Activated CD4-positive, alpha-beta memory T cell treated with anti-CD3 and anti-CD28 coated beads, Interleukin-2, amount 10 ng/mL, durations not matched to agents 7 days and 5 days (primary cell): ENCODE measurements around the gene MEIOC. TPM values are rescaled to one million over a fixed set of nuclear protein-coding genes. Genes with fewer than 3 reads are reported as not detected.
"Not testable (repeated sequence)": the region's sequence is repeated elsewhere in the genome, so short reads cannot be mapped to it uniquely, and the experiment has no call there.

ENCODE experiments used
- CTCF ChIA-PET: fragments of 350-600 bp; sonication (Branson Sonifier 250); formaldehyde crosslinking; loops from one replicate; lab custom pipeline; 2021; ENCODE audit warnings: antibody characterized with exemption, inconsistent platforms; lab: Charles Lee
- POLR2A ChIA-PET: fragments of 350-600 bp; sonication (Branson Sonifier 250); formaldehyde crosslinking; loops from one replicate; lab custom pipeline; 2021; ENCODE audit warnings: antibody characterized with exemption; lab: Charles Lee
- DNase-seq: peaks from one replicate; pipeline ENCODE4 v3.0.0-alpha.2; 2020
- H3K27ac Mint-ChIP-seq: one replicate; pipeline ENCODE4 v1.8.0; 2021; ENCODE audit warnings: mild to moderate bottlenecking, mixed read lengths
- H3K27me3 Mint-ChIP-seq: one replicate; pipeline ENCODE4 v1.8.0; 2021; ENCODE audit warnings: mixed read lengths
- H3K36me3 Mint-ChIP-seq: one replicate; pipeline ENCODE4 v1.8.0; 2021; ENCODE audit warnings: low read depth, mixed read lengths
- H3K4me1 Mint-ChIP-seq: one replicate; pipeline ENCODE4 v1.8.0; 2021; ENCODE audit warnings: mixed read lengths
- H3K4me3 Mint-ChIP-seq: one replicate; pipeline ENCODE4 v1.8.0; 2021; ENCODE audit warnings: mild to moderate bottlenecking, mixed read lengths
- H3K9me3 Mint-ChIP-seq: one replicate; pipeline ENCODE4 v1.8.0; 2021; ENCODE audit warnings: mixed read lengths
- total RNA-seq, 2 experiments: library from RNA; stranded (reverse); gene quantifications; one replicate each; pipeline ENCODE4 v1.2.3, GENCODE V29; 2021

The MEIOC gene
- total RNA-seq, 2 experiments from 2014 or later: 0.15 TPM; not detected in 1

- no peak for DNase-seq
- POLR2A ChIA-PET: no interaction called here
- Mint-ChIP-seq H3K4me1 (peaks cover 8% of the 10 kb centered on the region), H3K4me3 (no peak overlapping the region), H3K27ac (no peak overlapping the region), H3K36me3 (no peaks in the 10 kb centered on the region), H3K9me3 (no peaks in the 10 kb centered on the region), H3K27me3 (peaks cover 43% of the 10 kb centered on the region)
- CTCF ChIA-PET: no interaction called here
Measured at GRCh38 chr17:44653954-44654353, 2.3 kb upstream of the MEIOC start.

GRCh38 chr17:44661835-44662234 lies 5.6 kb downstream of the MEIOC start:
- CTCF ChIA-PET: no interaction called here
- H3K4me3 Mint-ChIP-seq: no peak overlapping the region

GRCh38 chr17:44663095-44663494 lies 6.8 kb downstream of the MEIOC start:
- ChIA-PET POLR2A (no interaction called here), CTCF (no interaction called here)
- H3K36me3 Mint-ChIP-seq: no peaks in the 10 kb centered on the region
- peaks cover 14% of the 10 kb centered on the region for H3K27me3 Mint-ChIP-seq
- no peak overlapping the region for H3K27ac Mint-ChIP-seq
- DNase-seq: no peak
- H3K4me1 Mint-ChIP-seq: no peaks in the 10 kb centered on the region
- H3K9me3 Mint-ChIP-seq: no peaks in the 10 kb centered on the region
- H3K4me3 Mint-ChIP-seq: no peak overlapping the region

More at GRCh38 chr17:44661835-44662234, 5.6 kb downstream of the MEIOC start:
- POLR2A ChIA-PET: interaction anchor here (0.6 kb wide), 1 partner anchor 57 kb away, joined by 3 read pairs; no protein-coding TSS in a partner anchor
- Mint-ChIP-seq H3K4me1 (peaks cover 3% of the 10 kb centered on the region), H3K27ac (no peak overlapping the region), H3K27me3 (peaks cover 12% of the 10 kb centered on the region), H3K9me3 (no peaks in the 10 kb centered on the region), H3K36me3 (no peaks in the 10 kb centered on the region)
- no peak for DNase-seq

GRCh38 chr17:44664867-44665266 lies 8.6 kb downstream of the MEIOC start:
- Mint-ChIP-seq H3K9me3 (no peaks in the 10 kb centered on the region), H3K4me1 (no peaks in the 10 kb centered on the region), H3K36me3 (no peaks in the 10 kb centered on the region), H3K4me3 (no peak overlapping the region), H3K27me3 (peaks cover 10% of the 10 kb centered on the region), H3K27ac (no peak overlapping the region)
- POLR2A ChIA-PET: no interaction called here
- CTCF ChIA-PET: no interaction called here
- DNase-seq: no peak

- POLR2A ChIA-PET: interaction anchor here (0.8 kb wide), 1 partner anchor 24 kb away, joined by 3 read pairs; the partner anchor contains the start of gene CCDC43
- H3K4me1 Mint-ChIP-seq: no peaks in the 10 kb centered on the region
- CTCF ChIA-PET: interaction anchor here (0.6 kb wide), 1 partner anchor 383 kb away, joined by 5 read pairs; no protein-coding TSS in a partner anchor
- H3K9me3 Mint-ChIP-seq: no peaks in the 10 kb centered on the region
- no peak for DNase-seq
- peaks cover 10% of the 10 kb centered on the region for H3K27me3 Mint-ChIP-seq
- H3K4me3 Mint-ChIP-seq: no peak overlapping the region
- no peak overlapping the region for H3K27ac Mint-ChIP-seq
- no peaks in the 10 kb centered on the region for H3K36me3 Mint-ChIP-seq
Measured at GRCh38 chr17:44666006-44666405, 9.7 kb downstream of the MEIOC start.

- ChIA-PET CTCF (interaction anchor here (0.6 to 3.9 kb wide), 5 partner anchors 16 to 139 kb away, joined by 3 to 26 read pairs (median 3); no protein-coding TSS in a partner anchor), POLR2A (no interaction called here)
- no peaks in the 10 kb centered on the region for H3K4me1 Mint-ChIP-seq
- no peaks in the 10 kb centered on the region for H3K36me3 Mint-ChIP-seq
- H3K4me3 Mint-ChIP-seq: no peak overlapping the region
- H3K27ac Mint-ChIP-seq: no peak overlapping the region
- H3K9me3 Mint-ChIP-seq: no peaks in the 10 kb centered on the region
- no peaks in the 10 kb centered on the region for H3K27me3 Mint-ChIP-seq
- no peak for DNase-seq
Measured at GRCh38 chr17:44672479-44673093, 16.3 kb downstream of the MEIOC start.

GRCh38 chr17:44673893-44674292 lies 17.6 kb downstream of the MEIOC start:
- Mint-ChIP-seq H3K27ac (no peak overlapping the region), H3K4me3 (no peak overlapping the region), H3K4me1 (no peaks in the 10 kb centered on the region), H3K9me3 (no peaks in the 10 kb centered on the region), H3K27me3 (no peaks in the 10 kb centered on the region), H3K36me3 (peaks cover 11% of the 10 kb centered on the region)
- ChIA-PET CTCF (no interaction called here), POLR2A (no interaction called here)
- DNase-seq: no peak

- Mint-ChIP-seq H3K4me1 (no peaks in the 10 kb centered on the region), H3K4me3 (no peak overlapping the region), H3K27me3 (no peaks in the 10 kb centered on the region), H3K36me3 (peaks cover 17% of the 10 kb centered on the region), H3K27ac (no peak overlapping the region), H3K9me3 (no peaks in the 10 kb centered on the region)
- CTCF ChIA-PET: no interaction called here
- POLR2A ChIA-PET: interaction anchor here (0.6 kb wide), 1 partner anchor 17 kb away, joined by 3 read pairs; no protein-coding TSS in a partner anchor
- DNase-seq: no peak
Measured at GRCh38 chr17:44677136-44677535, 20.9 kb downstream of the MEIOC start.

- H3K4me3 Mint-ChIP-seq, H3K27ac Mint-ChIP-seq, H3K27me3 Mint-ChIP-seq, H3K9me3 Mint-ChIP-seq, POLR2A ChIA-PET, DNase-seq, CTCF ChIA-PET, H3K4me1 Mint-ChIP-seq: not testable (repeated sequence)
- H3K36me3 Mint-ChIP-seq: peaks cover 35% of the 10 kb centered on the region
Measured at GRCh38 chr17:44683303-44683702, 27.0 kb downstream of the MEIOC start.

GRCh38 chr17:44687756-44688155 lies 31.5 kb downstream of the MEIOC start:
- H3K36me3 Mint-ChIP-seq: peaks cover 27% of the 10 kb centered on the region
- H3K9me3 Mint-ChIP-seq: no peaks in the 10 kb centered on the region
- ChIA-PET CTCF (interaction anchor here (2.4 kb wide), 1 partner anchor 155 kb away, joined by 13 read pairs; no protein-coding TSS in a partner anchor), POLR2A (interaction anchor here (1.4 to 5.4 kb wide), 2 partner anchors 20 to 184 kb away, joined by 5 to 45 read pairs; partner anchors contain the start of genes DBF4B and GPATCH8)
- H3K4me3 Mint-ChIP-seq: no peak overlapping the region
- DNase-seq: no peak
- no peaks in the 10 kb centered on the region for H3K27me3 Mint-ChIP-seq
- no peak overlapping the region for H3K27ac Mint-ChIP-seq
- H3K4me1 Mint-ChIP-seq: peaks cover 35% of the 10 kb centered on the region

GRCh38 chr17:44688200-44688599 lies 31.9 kb downstream of the MEIOC start:
- POLR2A ChIA-PET: interaction anchor here (1.2 to 5.4 kb wide), 3 partner anchors 19 to 303 kb away, joined by 3 to 45 read pairs (median 5); partner anchors contain the start of genes DBF4B and GPATCH8
- H3K27ac Mint-ChIP-seq: no peak overlapping the region

GRCh38 chr17:44688675-44689476 lies 32.6 kb downstream of the MEIOC start:
- H3K4me1 Mint-ChIP-seq: peaks cover 32% of the 10 kb centered on the region
- peaks cover 19% of the 10 kb centered on the region for H3K36me3 Mint-ChIP-seq
- H3K27ac Mint-ChIP-seq: peak overlapping the region; percentile 91
- peak overlapping the region; percentile 97 for H3K4me3 Mint-ChIP-seq
- ChIA-PET POLR2A (interaction anchor here (0.8 to 5.4 kb wide), 6 partner anchors 8 to 304 kb away, joined by 3 to 45 read pairs (median 4); partner anchors contain the start of genes DBF4B and GPATCH8), CTCF (interaction anchor here (0.9 to 2.4 kb wide), 3 partner anchors 12 to 156 kb away, joined by 3 to 13 read pairs (median 3); no protein-coding TSS in a partner anchor)
- H3K27me3 Mint-ChIP-seq: no peaks in the 10 kb centered on the region
- DNase-seq: no peak
- H3K9me3 Mint-ChIP-seq: no peaks in the 10 kb centered on the region

More at GRCh38 chr17:44688200-44688599, 31.9 kb downstream of the MEIOC start:
- Mint-ChIP-seq H3K9me3 (no peaks in the 10 kb centered on the region), H3K4me1 (peaks cover 35% of the 10 kb centered on the region), H3K4me3 (peak overlapping the region; percentile 97), H3K27me3 (no peaks in the 10 kb centered on the region), H3K36me3 (peaks cover 25% of the 10 kb centered on the region)
- DNase-seq: no peak
- CTCF ChIA-PET: interaction anchor here (0.9 to 2.4 kb wide), 2 partner anchors 16 to 155 kb away, joined by 3 to 13 read pairs; no protein-coding TSS in a partner anchor
